HepG2 (cell line): ENCODE measurements around the gene NIFK. TPM values are rescaled to one million over a fixed set of nuclear protein-coding genes. Genes with fewer than 3 reads are reported as not detected.

ENCODE experiments used
- EP300 ChIP-seq, 3 experiments: sonication (generic) in 1 of 3; formaldehyde crosslinking in 1 of 3; IDR thresholded peaks; 2 replicates each; pipeline versions ENCODE4 v1.5.1 to v1.6.1; 2011 to 2020; ENCODE audit warnings: low read depth in 2 of 3, low read length in 2 of 3, borderline replicate concordance in 1 of 3, improper control_type of control experiment in 1 of 3, mild to moderate bottlenecking in 1 of 3, missing genetic modification reagents in 1 of 3, moderate library complexity in 1 of 3
- FOXA1 ChIP-seq, 2 experiments: fragments of 450-650 bp in 1 of 2; sonication (generic) in 1 of 2; formaldehyde crosslinking in 1 of 2; IDR thresholded peaks; 2 replicates each; pipeline versions ENCODE4 v1.4.0 to v1.6.1; 2016 to 2020; ENCODE audit warnings: missing genetic modification reagents in 1 of 2
- NFAT5 ChIP-seq: sonication (generic); formaldehyde crosslinking; IDR thresholded peaks from 2 replicates; pipeline ENCODE4 v1.4.0; 2020; ENCODE audit warnings: missing genetic modification reagents
- POLR2A ChIP-seq, 2 experiments: IDR thresholded peaks; 2 replicates each; pipeline ENCODE4 v1.6.1; 2011; ENCODE audit warnings: low read depth in 2 of 2, low read length in 2 of 2, mild to moderate bottlenecking in 1 of 2, moderate library complexity in 1 of 2; ENCODE audit not compliant: insufficient read depth in 1 of 2
- RBFOX2 ChIP-seq: fragments of 200-400 bp; formaldehyde crosslinking; IDR thresholded peaks from 2 replicates; pipeline ENCODE4 v1.6.1; 2017; ENCODE audit warnings: low read depth, mild to moderate bottlenecking, low read length
- RFX5 ChIP-seq: IDR thresholded peaks from 2 replicates; pipeline ENCODE4 v1.6.1; 2011; ENCODE audit warnings: low read depth, low read length, improper control_type of control experiment
- TCF7L2 ChIP-seq: IDR thresholded peaks from 2 replicates; pipeline ENCODE4 v1.6.1; 2011; ENCODE audit warnings: mild to moderate bottlenecking, low read depth, low read length, moderate library complexity
- TRIM24 ChIP-seq: sonication (generic); formaldehyde crosslinking; IDR thresholded peaks from 2 replicates; pipeline ENCODE4 v1.8.0; 2022; ENCODE audit warnings: mild to moderate bottlenecking, missing genetic modification reagents
- ZNF367 ChIP-seq: sonication (generic); formaldehyde crosslinking; IDR thresholded peaks from 2 replicates; pipeline ENCODE4 v1.4.0; 2020; ENCODE audit warnings: missing genetic modification reagents, borderline replicate concordance
- ZNF564 ChIP-seq: sonication (generic); formaldehyde crosslinking; IDR thresholded peaks from 2 replicates; pipeline ENCODE4 v1.8.1; 2023; ENCODE audit warnings: mild to moderate bottlenecking, missing genetic modification reagents
- ZNF784 ChIP-seq: sonication (generic); formaldehyde crosslinking; IDR thresholded peaks from 2 replicates; pipeline ENCODE4 v1.5.1; 2020; ENCODE audit warnings: missing genetic modification reagents, mild to moderate bottlenecking, borderline replicate concordance
- polyA plus RNA-seq, 8 experiments: library from polyadenylated mRNA; depleted of rRNA in 3 of 8; stranded (reverse) in 7 of 8; unstranded in 1 of 8; fragments of >200 nt; fragmentation: Illumina TruSeq in 4 of 8; extraction: Trizol in 4 of 8; gene quantifications; 2 replicates each; pipeline versions ENCODE4 v1.2.1 to v1.2.3, GENCODE V29; 2011 to 2016; ENCODE audit warnings: low read depth in 4 of 8, missing spikeins in 1 of 8, mixed read lengths in 1 of 8; ENCODE audit not compliant: insufficient read depth in 1 of 8
- total RNA-seq, 5 experiments: library from RNA; depleted of rRNA; stranded (reverse); fragments of >200 nt; fragmentation: Illumina TruSeq; extraction: Trizol; gene quantifications; 2 replicates each; pipeline ENCODE4 v1.2.3, GENCODE V29; 2016; ENCODE audit warnings: low read depth in 1 of 5
- TF ChIP-seq, protein P1 (sequence below): sonication (generic); formaldehyde crosslinking; IDR thresholded peaks from 2 replicates; pipeline ENCODE4 v1.4.0; 2020; ENCODE audit warnings: mild to moderate bottlenecking, missing genetic modification reagents
- TF ChIP-seq, protein P2 (sequence below): sonication (generic); formaldehyde crosslinking; IDR thresholded peaks from 2 replicates; pipeline ENCODE4 v1.4.0; 2020; ENCODE audit warnings: missing genetic modification reagents, borderline replicate concordance

Gene NIFK
- total and polyA plus RNA-seq, 2 of the 13 experiments (the other 11 are each of a cell fraction or from before 2014, with no cell fraction given): 19.6 to 105 TPM

GRCh38 chr2:121736462-121737336, at the start of gene NIFK (continued):
- TF ChIP-seq, protein P1, sequence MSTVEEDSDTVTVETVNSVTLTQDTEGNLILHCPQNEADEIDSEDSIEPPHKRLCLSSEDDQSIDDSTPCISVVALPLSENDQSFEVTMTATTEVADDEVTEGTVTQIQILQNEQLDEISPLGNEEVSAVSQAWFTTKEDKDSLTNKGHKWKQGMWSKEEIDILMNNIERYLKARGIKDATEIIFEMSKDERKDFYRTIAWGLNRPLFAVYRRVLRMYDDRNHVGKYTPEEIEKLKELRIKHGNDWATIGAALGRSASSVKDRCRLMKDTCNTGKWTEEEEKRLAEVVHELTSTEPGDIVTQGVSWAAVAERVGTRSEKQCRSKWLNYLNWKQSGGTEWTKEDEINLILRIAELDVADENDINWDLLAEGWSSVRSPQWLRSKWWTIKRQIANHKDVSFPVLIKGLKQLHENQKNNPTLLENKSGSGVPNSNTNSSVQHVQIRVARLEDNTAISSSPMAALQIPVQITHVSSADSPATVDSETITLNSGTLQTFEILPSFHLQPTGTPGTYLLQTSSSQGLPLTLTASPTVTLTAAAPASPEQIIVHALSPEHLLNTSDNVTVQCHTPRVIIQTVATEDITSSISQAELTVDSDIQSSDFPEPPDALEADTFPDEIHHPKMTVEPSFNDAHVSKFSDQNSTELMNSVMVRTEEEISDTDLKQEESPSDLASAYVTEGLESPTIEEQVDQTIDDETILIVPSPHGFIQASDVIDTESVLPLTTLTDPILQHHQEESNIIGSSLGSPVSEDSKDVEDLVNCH: peak; percentile 36; the same call in 1 of the 2 replicates
- TF ChIP-seq, protein P2, sequence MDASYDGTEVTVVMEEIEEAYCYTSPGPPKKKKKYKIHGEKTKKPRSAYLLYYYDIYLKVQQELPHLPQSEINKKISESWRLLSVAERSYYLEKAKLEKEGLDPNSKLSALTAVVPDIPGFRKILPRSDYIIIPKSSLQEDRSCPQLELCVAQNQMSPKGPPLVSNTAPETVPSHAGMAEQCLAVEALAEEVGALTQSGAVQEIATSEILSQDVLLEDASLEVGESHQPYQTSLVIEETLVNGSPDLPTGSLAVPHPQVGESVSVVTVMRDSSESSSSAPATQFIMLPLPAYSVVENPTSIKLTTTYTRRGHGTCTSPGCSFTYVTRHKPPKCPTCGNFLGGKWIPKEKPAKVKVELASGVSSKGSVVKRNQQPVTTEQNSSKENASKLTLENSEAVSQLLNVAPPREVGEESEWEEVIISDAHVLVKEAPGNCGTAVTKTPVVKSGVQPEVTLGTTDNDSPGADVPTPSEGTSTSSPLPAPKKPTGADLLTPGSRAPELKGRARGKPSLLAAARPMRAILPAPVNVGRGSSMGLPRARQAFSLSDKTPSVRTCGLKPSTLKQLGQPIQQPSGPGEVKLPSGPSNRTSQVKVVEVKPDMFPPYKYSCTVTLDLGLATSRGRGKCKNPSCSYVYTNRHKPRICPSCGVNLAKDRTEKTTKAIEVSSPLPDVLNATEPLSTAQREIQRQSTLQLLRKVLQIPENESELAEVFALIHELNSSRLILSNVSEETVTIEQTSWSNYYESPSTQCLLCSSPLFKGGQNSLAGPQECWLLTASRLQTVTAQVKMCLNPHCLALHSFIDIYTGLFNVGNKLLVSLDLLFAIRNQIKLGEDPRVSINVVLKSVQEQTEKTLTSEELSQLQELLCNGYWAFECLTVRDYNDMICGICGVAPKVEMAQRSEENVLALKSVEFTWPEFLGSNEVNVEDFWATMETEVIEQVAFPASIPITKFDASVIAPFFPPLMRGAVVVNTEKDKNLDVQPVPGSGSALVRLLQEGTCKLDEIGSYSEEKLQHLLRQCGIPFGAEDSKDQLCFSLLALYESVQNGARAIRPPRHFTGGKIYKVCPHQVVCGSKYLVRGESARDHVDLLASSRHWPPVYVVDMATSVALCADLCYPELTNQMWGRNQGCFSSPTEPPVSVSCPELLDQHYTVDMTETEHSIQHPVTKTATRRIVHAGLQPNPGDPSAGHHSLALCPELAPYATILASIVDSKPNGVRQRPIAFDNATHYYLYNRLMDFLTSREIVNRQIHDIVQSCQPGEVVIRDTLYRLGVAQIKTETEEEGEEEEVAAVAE (CRISPR knock-in tag): no peak
- TF ChIP-seq ZNF564 (CRISPR knock-in tag) (peak; percentile 64; the same call in 1 of the 2 replicates), EP300 (IDR thresholded peaks at IDR 0.05; ENCODE audit: low read depth in 2 of 2, low read length in 2 of 2) (peak in 1 of 2 experiments; percentile 7; a peak in 1 of 4 replicates), EP300 (CRISPR knock-in tag; IDR thresholded peaks at IDR 0.05; ENCODE audit: borderline replicate concordance) (peak; percentile 42; the same call in 1 of the 2 replicates), ZNF784 (CRISPR knock-in tag) (peak; percentile 38; the same call in 1 of the 2 replicates), TCF7L2 (no peak), POLR2A (IDR thresholded peaks at IDR 0.05; ENCODE audit: insufficient read depth in 1 of 2, low read depth in 2 of 2, low read length in 2 of 2) (peak; percentile 75 to 84), ZNF367 (CRISPR knock-in tag) (0 out of 2 replicates have a peak, but pooled peaks have one; percentile 86), RBFOX2 (peak; percentile 95), RFX5 (0 out of 2 replicates have a peak, but pooled peaks have one; percentile 7), FOXA1 (IDR thresholded peaks at IDR 0.05) (no peak), FOXA1 (CRISPR knock-in tag; IDR thresholded peaks at IDR 0.05) (no peak), TRIM24 (no peak), NFAT5 (CRISPR knock-in tag) (peak; percentile 89)
